K562 (cell line): ENCODE measurements around the gene SH2D1A. TPM values are rescaled to one million over a fixed set of nuclear protein-coding genes. Genes with fewer than 3 reads are reported as not detected.

ENCODE experiments used
- ATAC-seq: fragments of 200-7000 bp; cut with Tn5 transposase; 3 replicates; pipeline ENCODE4 v1.9.1; 2020; ENCODE audit warnings: moderate library complexity
- BruUV-seq: library from RNA; stranded (reverse); fragments of 400-500 nt; replicated peaks from 2 replicates; lab custom pipeline; 2021; lab: Mats Ljungman, UMichigan
- CTCF ChIA-PET: fragments of 300-600 bp; formaldehyde crosslinking; extraction: SDS; loops from one replicate; lab custom pipeline; 2021; ENCODE audit warnings: low intra/inter-chr PET ratio; lab: Yijun Ruan, JAX
- POLR2A ChIA-PET: fragments of 300-600, 350-650 bp; sonication (Branson Sonifier 250); formaldehyde crosslinking; extraction: SDS; loops from one replicate; lab custom pipeline; 2021; ENCODE audit warnings: antibody characterized with exemption, inconsistent platforms; lab: Yijun Ruan, JAX
- DNase-seq, 4 experiments: peaks; one replicate each; pipeline versions ENCODE4 v3.0.0 to v3.0.0-alpha.2; 2011 to 2018; ENCODE audit warnings: low spot score in 3 of 4, mixed read lengths in 3 of 4; ENCODE audit errors: extremely low read depth in 1 of 4
- FAIRE-seq: peaks from 2 replicates; lab custom pipeline; 2011; peaks lifted over from hg19 to GRCh38; lab: Jason Lieb, UNC
- H2AFZ ChIP-seq: 2 replicates; pipeline ENCODE4 v1.6.0; 2011; ENCODE audit warnings: low read depth, low read length, control low read depth, inconsistent platforms
- H3K27ac ChIP-seq: fragments of 200-600 bp; 3 replicates; pipeline ENCODE4 v1.8.0; 2011; ENCODE audit warnings: low read depth, mild to moderate bottlenecking, control low read depth, inconsistent platforms, low read length, moderate library complexity, mixed read lengths; ENCODE audit errors: extremely low read depth
- H3K27me3 ChIP-seq, 2 experiments: fragments of 300-600 bp in 1 of 2; 2 replicates in 1 of 2; 3 replicates in 1 of 2; pipeline versions ENCODE4 v1.6.0 to v1.8.0; 2011; ENCODE audit warnings: inconsistent platforms in 2 of 2, low read length in 2 of 2, mild to moderate bottlenecking in 1 of 2, mixed read lengths in 1 of 2, moderate library complexity in 1 of 2; ENCODE audit not compliant: control insufficient read depth in 2 of 2, insufficient read depth in 2 of 2
- H3K36me3 ChIP-seq: fragments of 300-600 bp; 3 replicates; pipeline ENCODE4 v1.8.0; 2011; ENCODE audit warnings: mild to moderate bottlenecking, low read length, inconsistent platforms; ENCODE audit not compliant: control insufficient read depth, insufficient read depth
- H3K4me1 ChIP-seq, 2 experiments: fragments of 200-600 bp in 1 of 2; replicated peaks in 1 of 2; 2 replicates in 1 of 2; 3 replicates in 1 of 2; pipeline versions ENCODE4 v1.5.1 to v1.8.0; 2011; ENCODE audit warnings: inconsistent platforms in 2 of 2, low read length in 2 of 2, mild to moderate bottlenecking in 1 of 2, mixed read lengths in 1 of 2, moderate library complexity in 1 of 2; ENCODE audit not compliant: control insufficient read depth in 2 of 2, insufficient read depth in 2 of 2
- H3K4me2 ChIP-seq: 2 replicates; pipeline ENCODE4 v1.6.1; 2011; ENCODE audit warnings: low read length, control low read depth, inconsistent platforms, mixed read lengths; ENCODE audit not compliant: insufficient read depth
- H3K4me3 ChIP-seq: fragments of 200-600 bp; sonication (generic), shearing (Covaris generic); 2 replicates; pipeline ENCODE4 v1.5.1; 2016; ENCODE audit warnings: control low read depth, inconsistent platforms
- H3K79me2 ChIP-seq: fragments of 200-600 bp; 3 replicates; pipeline ENCODE4 v1.8.0; 2011; ENCODE audit warnings: low read length, inconsistent platforms; ENCODE audit not compliant: control insufficient read depth, insufficient read depth
- H3K9ac ChIP-seq, 2 experiments: 2 replicates each; pipeline versions ENCODE4 v1.6.0 to v1.6.1; 2011; ENCODE audit warnings: low read depth in 2 of 2, low read length in 2 of 2, control low read depth in 1 of 2, inconsistent platforms in 1 of 2, mild to moderate bottlenecking in 1 of 2, mixed read lengths in 1 of 2; ENCODE audit not compliant: insufficient read depth in 1 of 2
- H3K9me1 ChIP-seq: one replicate; pipeline ENCODE4 v1.6.0; 2011; ENCODE audit warnings: inconsistent platforms, mild to moderate bottlenecking, low read length, moderate library complexity; ENCODE audit not compliant: control insufficient read depth, insufficient read depth
- H3K9me3 ChIP-seq: replicated peaks from 2 replicates; pipeline ENCODE4 v1.5.1; 2011; ENCODE audit warnings: low read depth, low read length, inconsistent platforms; ENCODE audit not compliant: control insufficient read depth, insufficient read depth
- H4K20me1 ChIP-seq: replicated peaks from 2 replicates; pipeline ENCODE4 v1.6.1; 2011; ENCODE audit warnings: low read length, inconsistent platforms, mixed read lengths; ENCODE audit not compliant: control insufficient read depth, insufficient read depth
- ARID2 ChIP-seq: fragments of 450-650 bp; IDR thresholded peaks from 2 replicates; pipeline ENCODE4 v1.6.1; 2017; ENCODE audit warnings: antibody characterized with exemption, mild to moderate bottlenecking
- EGR1 ChIP-seq: fragments of 450-650 bp; conservative IDR thresholded peaks from 2 replicates; pipeline ENCODE4 v1.6.1; 2017; ENCODE audit warnings: mild to moderate bottlenecking
- EP300 ChIP-seq: IDR thresholded peaks from 2 replicates; pipeline ENCODE4 v1.6.1; 2012; ENCODE audit warnings: low read length, improper control_type of control experiment
- HLTF ChIP-seq: fragments of 450-650 bp; IDR thresholded peaks from 2 replicates; pipeline ENCODE4 v1.6.1; 2016
- RAD21 ChIP-seq, 2 experiments: fragments of 250-450 bp in 1 of 2; fragments of 450-650 bp in 1 of 2; sonication (Bioruptor Pico) in 1 of 2; formaldehyde crosslinking in 1 of 2; IDR thresholded peaks in 1 of 2; conservative IDR thresholded peaks in 1 of 2; 2 replicates each; pipeline versions ENCODE4 v1.4.0 to v1.8.0; 2020 to 2022; ENCODE audit warnings: mild to moderate bottlenecking in 2 of 2, moderate library complexity in 1 of 2
- SETDB1 ChIP-seq: IDR thresholded peaks from one replicate; pipeline ENCODE4 v1.6.1; 2012; ENCODE audit warnings: low read length, control low read depth, inconsistent platforms
- SMC3 ChIP-seq: conservative IDR thresholded peaks from 2 replicates; pipeline ENCODE4 v1.6.1; 2011; ENCODE audit warnings: low read depth, low read length, improper control_type of control experiment; ENCODE audit not compliant: insufficient read depth
- ZNF695 ChIP-seq: fragments of 450-650 bp; formaldehyde crosslinking; IDR thresholded peaks from 2 replicates; pipeline ENCODE4 v1.4.0; 2020; ENCODE audit warnings: mild to moderate bottlenecking, moderate library complexity
- WGBS: fragments of 100-300 bp; shearing (Covaris generic); methylation state at CpG from one replicate; pipeline ENCODE4 v1.1.6; 2016; ENCODE audit warnings: low coverage, mixed read lengths; ENCODE audit not compliant: insufficient coverage; ENCODE audit errors: missing lambda C conversion rate; 5-methylcytosine and 5-hydroxymethylcytosine counted together
- in situ Hi-C: fragments of 300-500 bp; cut with MboI; formaldehyde crosslinking; loops from 4 replicates; pipeline ENCODE4 v1.15.0; 2018; ENCODE audit warnings: inconsistent platforms, mixed read lengths
- intact Hi-C: fragments of 100-400 bp; cut with micrococcal nuclease; formaldehyde crosslinking; loops from 2 replicates; pipeline ENCODE4 v1.14.2; 2022
- polyA plus RNA-seq, 8 experiments: library from polyadenylated mRNA; depleted of rRNA in 4 of 8; stranded (reverse) in 5 of 8; unstranded in 3 of 8; fragments of >200 nt; fragmentation: Nextera tagmentation in 2 of 8; fragmentation: Illumina TruSeq in 1 of 8; extraction: Ambion mirVana in 2 of 8; extraction: Trizol in 1 of 8; gene quantifications; 2 replicates each; pipeline versions ENCODE4 v1.2.1 to v1.2.3, GENCODE V29; 2011 to 2014; ENCODE audit warnings: inconsistent platforms in 1 of 8, missing spikeins in 1 of 8
- total RNA-seq, 7 experiments: library from RNA; depleted of rRNA in 6 of 7; stranded (reverse); fragments of >200 nt in 6 of 7; fragmentation: Illumina TruSeq in 2 of 7; extraction: Trizol in 2 of 7; gene quantifications; 2 replicates each; pipeline versions ENCODE4 v1.2.1 to v1.2.3, GENCODE V29; 2011 to 2021; ENCODE audit warnings: low replicate concordance in 1 of 7
- TF ChIP-seq, protein P1 (sequence below), 3 experiments: IDR thresholded peaks in 2 of 3; conservative IDR thresholded peaks in 1 of 3; 2 replicates each; pipeline ENCODE4 v1.5.1; 2011 to 2012; ENCODE audit warnings: low read length in 3 of 3, mild to moderate bottlenecking in 3 of 3, control low read depth in 2 of 3, improper control_type of control experiment in 1 of 3, inconsistent platforms in 1 of 3, low read depth in 1 of 3, mixed read lengths in 1 of 3, moderate library complexity in 1 of 3; ENCODE audit not compliant: insufficient read depth in 2 of 3
- TF ChIP-seq, protein P2 (sequence below), 3 experiments: fragments of 200-800 bp in 1 of 3; fragments of 250-450 bp in 1 of 3; fragments of 450-650 bp in 1 of 3; sonication (Bioruptor Pico) in 1 of 3; sonication (Bioruptor generic) in 1 of 3; formaldehyde crosslinking in 1 of 3; IDR thresholded peaks; 2 replicates each; pipeline versions ENCODE4 v1.6.1 to v1.8.0; 2016 to 2022; ENCODE audit warnings: mild to moderate bottlenecking in 2 of 3, missing genetic modification characterization in 2 of 3, missing compliant biosample characterization in 1 of 3, moderate library complexity in 1 of 3

The SH2D1A gene
- total and polyA plus RNA-seq, 9 of the 15 experiments (the other 6 are each of a cell fraction or from before 2014, with no cell fraction given) = 0.07 to 0.52 (median 0.19) TPM

DNA sequence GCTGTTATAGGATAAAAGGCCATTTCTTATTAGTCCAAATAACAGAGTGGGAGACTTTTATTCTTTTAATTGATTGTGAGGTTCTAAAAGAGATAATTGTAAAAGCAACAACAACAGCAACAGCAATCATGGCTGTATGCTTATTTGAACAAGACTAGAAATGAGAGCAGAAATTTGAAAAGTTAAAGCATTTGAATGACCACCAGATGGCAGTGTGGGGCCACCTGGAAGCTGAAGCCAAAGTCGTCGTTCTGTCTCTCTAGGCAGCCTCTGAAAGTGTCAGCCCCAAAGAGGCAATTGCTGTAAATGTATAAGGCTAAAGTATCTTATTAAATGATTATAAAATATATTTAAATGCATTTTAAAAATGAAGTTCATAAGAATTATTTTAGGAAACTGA, 42.2 kb downstream of the SH2D1A start:
- POLR2A ChIA-PET = no interaction called here
- TF ChIP-seq RAD21 (CRISPR knock-in tag; conservative IDR thresholded peaks at IDR 0.05 in 1 of 2, IDR thresholded peaks at IDR 0.05 in 1 of 2) = peak; percentile 63 to 72
- TF ChIP-seq, protein P1, sequence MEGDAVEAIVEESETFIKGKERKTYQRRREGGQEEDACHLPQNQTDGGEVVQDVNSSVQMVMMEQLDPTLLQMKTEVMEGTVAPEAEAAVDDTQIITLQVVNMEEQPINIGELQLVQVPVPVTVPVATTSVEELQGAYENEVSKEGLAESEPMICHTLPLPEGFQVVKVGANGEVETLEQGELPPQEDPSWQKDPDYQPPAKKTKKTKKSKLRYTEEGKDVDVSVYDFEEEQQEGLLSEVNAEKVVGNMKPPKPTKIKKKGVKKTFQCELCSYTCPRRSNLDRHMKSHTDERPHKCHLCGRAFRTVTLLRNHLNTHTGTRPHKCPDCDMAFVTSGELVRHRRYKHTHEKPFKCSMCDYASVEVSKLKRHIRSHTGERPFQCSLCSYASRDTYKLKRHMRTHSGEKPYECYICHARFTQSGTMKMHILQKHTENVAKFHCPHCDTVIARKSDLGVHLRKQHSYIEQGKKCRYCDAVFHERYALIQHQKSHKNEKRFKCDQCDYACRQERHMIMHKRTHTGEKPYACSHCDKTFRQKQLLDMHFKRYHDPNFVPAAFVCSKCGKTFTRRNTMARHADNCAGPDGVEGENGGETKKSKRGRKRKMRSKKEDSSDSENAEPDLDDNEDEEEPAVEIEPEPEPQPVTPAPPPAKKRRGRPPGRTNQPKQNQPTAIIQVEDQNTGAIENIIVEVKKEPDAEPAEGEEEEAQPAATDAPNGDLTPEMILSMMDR (IDR thresholded peaks at IDR 0.05 in 2 of 3, conservative IDR thresholded peaks at IDR 0.05 in 1 of 3; ENCODE audit: insufficient read depth in 2 of 3, low read depth in 1 of 3, low read length in 3 of 3) = peak; percentile 58 to 72 (median 60)
- TF ChIP-seq HLTF = no peak
- TF ChIP-seq EGR1 = no peak
- TF ChIP-seq ZNF695 (CRISPR knock-in tag) = no peak
- no peak for TF ChIP-seq EP300
- TF ChIP-seq SETDB1 = no peak
- peak; percentile 58 for TF ChIP-seq SMC3
- TF ChIP-seq ARID2 = 0 out of 2 replicates have a peak, but pooled peaks have one; percentile 27
- TF ChIP-seq, protein P2, sequence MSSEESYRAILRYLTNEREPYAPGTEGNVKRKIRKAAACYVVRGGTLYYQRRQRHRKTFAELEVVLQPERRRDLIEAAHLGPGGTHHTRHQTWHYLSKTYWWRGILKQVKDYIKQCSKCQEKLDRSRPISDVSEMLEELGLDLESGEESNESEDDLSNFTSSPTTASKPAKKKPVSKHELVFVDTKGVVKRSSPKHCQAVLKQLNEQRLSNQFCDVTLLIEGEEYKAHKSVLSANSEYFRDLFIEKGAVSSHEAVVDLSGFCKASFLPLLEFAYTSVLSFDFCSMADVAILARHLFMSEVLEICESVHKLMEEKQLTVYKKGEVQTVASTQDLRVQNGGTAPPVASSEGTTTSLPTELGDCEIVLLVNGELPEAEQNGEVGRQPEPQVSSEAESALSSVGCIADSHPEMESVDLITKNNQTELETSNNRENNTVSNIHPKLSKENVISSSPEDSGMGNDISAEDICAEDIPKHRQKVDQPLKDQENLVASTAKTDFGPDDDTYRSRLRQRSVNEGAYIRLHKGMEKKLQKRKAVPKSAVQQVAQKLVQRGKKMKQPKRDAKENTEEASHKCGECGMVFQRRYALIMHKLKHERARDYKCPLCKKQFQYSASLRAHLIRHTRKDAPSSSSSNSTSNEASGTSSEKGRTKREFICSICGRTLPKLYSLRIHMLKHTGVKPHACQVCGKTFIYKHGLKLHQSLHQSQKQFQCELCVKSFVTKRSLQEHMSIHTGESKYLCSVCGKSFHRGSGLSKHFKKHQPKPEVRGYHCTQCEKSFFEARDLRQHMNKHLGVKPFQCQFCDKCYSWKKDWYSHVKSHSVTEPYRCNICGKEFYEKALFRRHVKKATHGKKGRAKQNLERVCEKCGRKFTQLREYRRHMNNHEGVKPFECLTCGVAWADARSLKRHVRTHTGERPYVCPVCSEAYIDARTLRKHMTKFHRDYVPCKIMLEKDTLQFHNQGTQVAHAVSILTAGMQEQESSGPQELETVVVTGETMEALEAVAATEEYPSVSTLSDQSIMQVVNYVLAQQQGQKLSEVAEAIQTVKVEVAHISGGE (CRISPR knock-in tag; IDR thresholded peaks at IDR 0.05) = no peak

More for the DNA sequence above, 42.2 kb downstream of the SH2D1A start:
- Histone ChIP-seq H3K4me3 (no peak overlapping the region), H3K9me3 (no peaks in the 10 kb centered on the region), H3K36me3 (no peaks in the 10 kb centered on the region), H2AFZ (no peak overlapping the region), H3K79me2 (no peaks in the 10 kb centered on the region), H3K27me3 (no peaks in the 10 kb centered on the region), H3K9me1 (no peaks in the 10 kb centered on the region), H4K20me1 (no peaks in the 10 kb centered on the region), H3K27ac (no peak overlapping the region), H3K4me1 (no peaks in the 10 kb centered on the region), H3K4me2 (no peak overlapping the region), H3K9ac (no peak overlapping the region)
- no TSS peak for BruUV-seq
- CTCF ChIA-PET = interaction anchor here (0.8 kb wide), 1 partner anchor 18 kb away, joined by 3 read pairs; no protein-coding TSS in a partner anchor
- intact Hi-C loops (loop anchor here (1.0 kb wide), 1 partner anchor 165 kb away; no protein-coding TSS in a partner anchor), in situ Hi-C loops (no loop called here)
- 8% methylated on average over 2 of the region's 2 CpGs for WGBS
- peak; percentile 89 for ATAC-seq
- peak; percentile 42 to 75 (median 47) for DNase-seq
- FAIRE-seq = peak; percentile 90
